Stimulated activated CD4-positive, alpha-beta T cell treated with anti-CD3 and anti-CD28 coated beads, Interleukin-1b, Interleukin-23, amount 100 ng/mL, for 4 hours (primary cell): Measurements from ENCODE around the gene FOXA3.

Source experiments
- DNase-seq, 2 donors: peaks; one replicate each; pipeline ENCODE4 v3.0.0-alpha.2; 2020; ENCODE audit warnings: low read depth in 2 of 2

Gene FOXA3

DNA sequence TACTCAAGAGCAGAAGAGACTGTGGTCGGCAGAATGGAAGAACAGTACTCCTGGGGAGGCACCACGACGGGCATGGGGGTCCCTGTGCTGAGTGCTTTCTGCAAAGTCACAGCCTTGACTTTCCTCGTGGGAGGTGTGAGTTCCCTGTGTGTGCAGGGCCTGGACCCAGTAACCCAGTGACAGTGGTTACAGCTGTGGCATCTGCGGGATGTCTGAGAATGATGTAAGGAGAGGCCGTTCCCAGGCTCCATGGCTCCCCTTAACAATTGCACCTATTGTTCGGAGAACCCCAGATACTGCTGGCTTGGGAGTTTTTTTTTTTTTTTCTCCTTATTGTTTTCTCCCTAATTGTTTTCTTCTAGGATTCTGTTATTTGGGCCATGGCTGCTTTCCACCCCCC is 55.6 kb downstream of the FOXA3 start:
- DNase-seq = no peak

DNA sequence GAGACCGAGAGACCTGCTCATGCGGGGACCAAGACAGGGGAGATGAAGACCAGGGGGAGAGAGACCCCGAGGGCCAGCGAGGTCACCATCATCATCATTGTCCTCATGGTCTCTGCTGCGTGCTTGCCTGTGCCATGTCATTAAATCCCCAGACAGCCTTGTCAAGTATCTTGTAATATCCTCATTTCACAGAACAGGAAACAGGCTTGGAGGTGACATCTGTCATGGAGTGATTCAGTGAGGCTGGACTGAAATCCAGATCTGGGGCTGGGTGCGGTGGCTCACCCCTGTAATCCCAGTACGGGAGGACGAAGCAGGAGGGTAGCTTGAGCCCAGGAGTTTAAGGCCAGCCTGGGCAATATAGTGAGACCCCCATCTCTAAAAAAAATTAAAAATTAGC is 56.3 kb downstream of the FOXA3 start:
- DNase-seq = no peak

DNA sequence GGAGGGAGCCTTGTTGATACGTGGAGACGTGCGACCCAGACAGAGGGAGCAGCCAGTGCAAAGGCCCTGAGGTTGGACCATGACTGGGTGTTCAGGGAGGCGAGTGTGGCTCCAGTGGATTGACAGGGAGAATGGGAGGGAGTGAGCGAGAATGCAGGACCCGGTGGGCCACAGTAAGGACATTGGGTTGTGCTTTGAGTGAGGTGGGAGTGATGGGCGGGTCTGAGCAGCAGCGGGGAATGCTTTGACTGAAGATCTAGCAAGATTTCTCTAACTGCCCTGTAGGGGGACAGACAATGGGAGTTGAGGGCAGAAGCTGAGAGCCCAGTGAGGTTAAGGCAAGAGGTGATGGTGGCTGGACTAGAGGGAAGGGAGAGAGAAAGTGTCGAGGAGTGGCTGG is 58.2 kb downstream of the FOXA3 start:
- no peak for DNase-seq
